Hepatocyte (in vitro differentiated cells): ENCODE results near the gene BRD2.

Source experiments
- EZH2 ChIP-seq: fragments of 200-600 bp; sonication (generic); IDR thresholded peaks from 2 replicates; pipeline ENCODE4 v1.6.1; 2016; ENCODE audit warnings: antibody characterized with exemption, mild to moderate bottlenecking, borderline replicate concordance
- TF ChIP-seq, protein P1 (sequence below): fragments of 200-600 bp; sonication (generic); IDR thresholded peaks from 2 replicates; pipeline ENCODE4 v1.5.1; 2016; ENCODE audit warnings: antibody characterized with exemption, mild to moderate bottlenecking; ENCODE audit not compliant: poor library complexity

- TF ChIP-seq, protein P1, sequence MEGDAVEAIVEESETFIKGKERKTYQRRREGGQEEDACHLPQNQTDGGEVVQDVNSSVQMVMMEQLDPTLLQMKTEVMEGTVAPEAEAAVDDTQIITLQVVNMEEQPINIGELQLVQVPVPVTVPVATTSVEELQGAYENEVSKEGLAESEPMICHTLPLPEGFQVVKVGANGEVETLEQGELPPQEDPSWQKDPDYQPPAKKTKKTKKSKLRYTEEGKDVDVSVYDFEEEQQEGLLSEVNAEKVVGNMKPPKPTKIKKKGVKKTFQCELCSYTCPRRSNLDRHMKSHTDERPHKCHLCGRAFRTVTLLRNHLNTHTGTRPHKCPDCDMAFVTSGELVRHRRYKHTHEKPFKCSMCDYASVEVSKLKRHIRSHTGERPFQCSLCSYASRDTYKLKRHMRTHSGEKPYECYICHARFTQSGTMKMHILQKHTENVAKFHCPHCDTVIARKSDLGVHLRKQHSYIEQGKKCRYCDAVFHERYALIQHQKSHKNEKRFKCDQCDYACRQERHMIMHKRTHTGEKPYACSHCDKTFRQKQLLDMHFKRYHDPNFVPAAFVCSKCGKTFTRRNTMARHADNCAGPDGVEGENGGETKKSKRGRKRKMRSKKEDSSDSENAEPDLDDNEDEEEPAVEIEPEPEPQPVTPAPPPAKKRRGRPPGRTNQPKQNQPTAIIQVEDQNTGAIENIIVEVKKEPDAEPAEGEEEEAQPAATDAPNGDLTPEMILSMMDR, result no peak
- TF ChIP-seq EZH2, result no peak
These were observed 19.3 kb upstream of the BRD2 start for GRCh38 chr6:32949113-32949512.
